GM13976 (cell line): ENCODE results near the gene APOA4.

Experiments used
- DNase-seq: peaks from one replicate; pipeline ENCODE4 v3.0.0; 2012; ENCODE audit warnings: low spot score
- in situ Hi-C: fragments of 300-500 bp; cut with MboI; formaldehyde crosslinking; loops from one replicate; pipeline ENCODE4 v1.12.0; 2022; ENCODE audit warnings: low sequenced_read_pairs, mixed read lengths, inconsistent platforms; ENCODE audit not compliant: unreplicated experiment
- TF ChIP-seq, protein P1 (sequence below): IDR thresholded peaks from 2 replicates; pipeline ENCODE4 v1.5.1; 2012; ENCODE audit warnings: borderline replicate concordance, mild to moderate bottlenecking; ENCODE audit not compliant: insufficient read depth; ENCODE audit errors: extremely low read depth, missing control alignments, control extremely low read depth

The APOA4 gene

DNA sequence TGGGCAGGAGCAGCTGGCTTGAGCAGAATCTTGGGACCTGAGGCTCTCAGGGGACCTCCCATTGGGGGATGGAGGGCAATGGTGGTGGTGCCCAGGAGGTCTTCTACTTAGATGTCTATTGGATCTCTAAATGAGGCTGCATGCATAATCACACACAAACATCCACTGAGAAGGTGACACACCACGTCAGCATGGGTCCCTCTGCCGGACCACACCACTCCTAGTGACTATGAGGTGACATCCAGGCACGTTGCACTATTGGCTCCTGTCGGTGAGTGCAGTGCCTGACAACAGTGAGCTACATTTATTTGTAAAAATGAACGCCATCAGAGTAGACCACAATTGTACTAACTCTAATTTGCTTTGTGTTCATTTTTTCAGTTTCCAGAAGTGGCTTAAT, 2.3 kb upstream of the APOA4 start:
- TF ChIP-seq, protein P1, sequence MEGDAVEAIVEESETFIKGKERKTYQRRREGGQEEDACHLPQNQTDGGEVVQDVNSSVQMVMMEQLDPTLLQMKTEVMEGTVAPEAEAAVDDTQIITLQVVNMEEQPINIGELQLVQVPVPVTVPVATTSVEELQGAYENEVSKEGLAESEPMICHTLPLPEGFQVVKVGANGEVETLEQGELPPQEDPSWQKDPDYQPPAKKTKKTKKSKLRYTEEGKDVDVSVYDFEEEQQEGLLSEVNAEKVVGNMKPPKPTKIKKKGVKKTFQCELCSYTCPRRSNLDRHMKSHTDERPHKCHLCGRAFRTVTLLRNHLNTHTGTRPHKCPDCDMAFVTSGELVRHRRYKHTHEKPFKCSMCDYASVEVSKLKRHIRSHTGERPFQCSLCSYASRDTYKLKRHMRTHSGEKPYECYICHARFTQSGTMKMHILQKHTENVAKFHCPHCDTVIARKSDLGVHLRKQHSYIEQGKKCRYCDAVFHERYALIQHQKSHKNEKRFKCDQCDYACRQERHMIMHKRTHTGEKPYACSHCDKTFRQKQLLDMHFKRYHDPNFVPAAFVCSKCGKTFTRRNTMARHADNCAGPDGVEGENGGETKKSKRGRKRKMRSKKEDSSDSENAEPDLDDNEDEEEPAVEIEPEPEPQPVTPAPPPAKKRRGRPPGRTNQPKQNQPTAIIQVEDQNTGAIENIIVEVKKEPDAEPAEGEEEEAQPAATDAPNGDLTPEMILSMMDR, result no peak
- DNase-seq, result no peak
- in situ Hi-C loops, result no loop called here

DNA sequence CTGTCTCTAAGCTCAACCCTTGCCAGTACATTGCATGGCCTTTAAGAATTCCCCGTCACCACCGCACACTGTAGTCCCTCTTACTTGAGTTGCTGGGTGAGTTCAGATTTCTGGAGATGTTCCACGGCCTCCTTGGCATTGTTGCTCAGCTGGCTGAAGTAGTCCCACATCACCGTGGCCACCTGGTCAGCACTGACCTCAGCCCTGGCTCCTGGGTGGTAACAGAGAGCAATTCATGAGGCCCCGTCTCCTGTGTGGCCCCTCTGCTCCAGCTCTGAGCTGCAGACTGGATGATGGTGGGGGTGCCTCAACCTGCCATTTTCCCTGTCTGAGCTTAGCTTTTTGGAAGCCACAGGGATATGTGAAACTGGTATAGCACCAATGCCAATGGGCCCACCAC, 529 bp downstream of the APOA4 start:
- TF ChIP-seq, protein P1, result no peak
- in situ Hi-C loops, result no loop called here
- DNase-seq, result no peak

DNA sequence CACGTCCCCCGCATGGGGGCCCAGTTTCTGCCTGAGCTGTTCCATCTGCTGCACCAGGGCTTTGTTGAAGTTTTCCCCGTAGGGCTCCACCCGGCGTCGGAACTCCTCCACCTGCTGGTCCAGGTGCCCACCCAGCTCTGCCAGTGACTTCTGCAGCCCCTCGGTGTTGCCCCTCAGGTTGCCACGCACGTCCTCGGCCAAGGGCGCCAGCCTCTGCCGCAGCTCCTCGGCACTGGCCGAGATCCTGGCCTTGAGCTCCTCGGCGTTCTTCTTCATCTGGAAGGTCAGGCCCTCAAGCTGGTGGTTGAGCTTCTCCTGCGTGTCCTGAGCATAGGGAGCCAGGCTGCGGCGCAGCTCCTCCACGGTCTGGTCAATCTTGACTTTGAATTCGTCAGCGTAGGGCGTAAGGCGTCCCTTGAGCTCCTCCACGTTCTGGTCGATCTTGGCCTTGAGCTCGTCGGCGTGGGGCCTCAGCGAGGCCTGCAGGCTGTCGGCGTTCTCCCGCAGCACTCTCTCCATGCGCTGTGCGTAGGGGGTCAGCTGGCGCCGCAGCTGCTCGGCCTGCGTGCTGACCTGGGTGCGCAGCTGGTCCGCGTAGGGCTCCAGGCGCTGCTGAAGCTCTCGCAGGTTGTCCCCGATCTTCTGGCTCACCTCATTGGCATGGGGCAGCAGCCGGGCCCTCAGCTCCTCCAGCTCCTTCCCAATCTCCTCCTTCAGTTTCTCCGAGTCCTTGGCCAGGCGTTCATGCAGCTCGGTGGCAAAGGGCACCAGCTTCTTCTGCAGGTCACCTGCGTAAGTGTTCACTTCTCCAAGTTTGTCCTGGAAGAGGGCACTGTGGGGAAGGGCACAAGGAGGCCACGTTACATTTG, 1.8 kb downstream of the APOA4 start:
- TF ChIP-seq, protein P1, result no peak
- no peak for DNase-seq
- in situ Hi-C loops, result no loop called here

DNA sequence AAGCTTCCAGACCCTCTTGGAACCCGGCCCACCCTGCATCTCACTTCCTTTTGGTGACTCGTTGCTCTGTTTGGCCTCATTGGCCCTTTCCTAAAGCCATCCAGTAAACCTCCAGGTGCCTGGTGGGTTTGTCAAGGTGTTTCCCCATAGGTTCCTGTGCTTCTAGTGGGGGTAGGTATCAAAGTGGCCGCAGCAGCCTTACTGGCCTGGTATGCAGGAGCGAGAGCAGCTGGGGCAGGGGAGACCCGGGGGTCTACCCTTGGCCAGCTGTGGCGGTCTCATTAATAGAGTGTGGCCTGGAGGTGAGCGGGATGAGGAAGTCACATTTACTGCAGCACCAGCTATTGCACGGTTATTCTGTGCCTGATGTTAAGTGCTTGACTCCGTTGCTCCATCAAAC, 4.1 kb downstream of the APOA4 start:
- TF ChIP-seq, protein P1, result no peak
- in situ Hi-C loops, result no loop called here
- DNase-seq, result no peak

DNA sequence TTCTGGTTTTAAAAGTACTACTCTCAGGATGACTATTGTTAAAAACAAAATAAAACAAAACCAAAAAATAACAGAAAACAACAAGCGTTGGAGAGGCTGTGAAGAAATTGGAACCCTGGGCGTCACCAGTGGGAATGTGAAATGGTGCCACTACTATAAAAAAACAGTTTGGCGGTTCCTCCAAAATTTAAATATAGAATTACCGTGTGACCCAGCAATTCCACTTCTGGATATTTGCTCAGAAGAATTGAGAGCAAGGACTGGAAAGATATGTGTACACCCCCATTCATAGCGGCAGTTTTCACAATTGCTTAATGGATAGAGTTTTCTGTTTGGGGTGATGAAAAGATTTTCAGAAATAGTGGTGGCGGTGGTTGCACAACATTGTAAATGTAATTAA, 8.6 kb downstream of the APOA4 start:
- DNase-seq, result no peak
- in situ Hi-C loops, result no loop called here
- TF ChIP-seq, protein P1, result no peak

DNA sequence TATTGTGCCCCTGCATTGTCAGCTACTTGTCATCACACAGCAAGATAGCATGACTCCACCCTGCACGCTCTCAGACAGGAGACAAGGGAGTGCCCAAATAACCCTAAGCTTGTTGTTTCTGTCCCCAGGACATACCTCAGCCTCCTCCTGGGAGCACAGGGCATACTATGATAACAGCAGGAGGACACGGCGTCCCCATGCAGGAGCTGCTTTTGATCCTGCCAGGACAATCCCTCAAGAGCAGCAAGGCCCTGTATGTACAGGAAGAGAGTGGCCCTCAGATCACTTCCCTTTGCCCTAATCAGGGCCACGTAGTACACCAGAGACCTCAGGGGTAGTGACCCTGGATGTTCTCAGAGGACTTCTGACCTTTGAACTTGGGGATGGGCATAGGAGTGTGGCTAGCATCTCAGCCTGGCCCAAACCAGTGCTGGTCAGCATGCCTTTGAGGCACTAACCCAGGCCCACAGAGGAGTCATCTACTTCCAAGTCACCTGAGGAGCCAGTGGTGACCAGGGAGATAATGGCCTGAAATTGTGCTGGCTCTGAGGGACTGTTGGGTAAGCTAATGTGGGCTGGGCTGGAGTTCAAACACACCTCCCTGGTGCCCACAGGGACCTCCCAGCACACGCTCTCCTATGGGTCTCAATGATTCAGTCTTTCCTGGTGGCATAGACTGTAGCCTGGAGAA, 9.2 kb downstream of the APOA4 start:
- TF ChIP-seq, protein P1, result no peak
- no peak for DNase-seq
- in situ Hi-C loops, result no loop called here

DNA sequence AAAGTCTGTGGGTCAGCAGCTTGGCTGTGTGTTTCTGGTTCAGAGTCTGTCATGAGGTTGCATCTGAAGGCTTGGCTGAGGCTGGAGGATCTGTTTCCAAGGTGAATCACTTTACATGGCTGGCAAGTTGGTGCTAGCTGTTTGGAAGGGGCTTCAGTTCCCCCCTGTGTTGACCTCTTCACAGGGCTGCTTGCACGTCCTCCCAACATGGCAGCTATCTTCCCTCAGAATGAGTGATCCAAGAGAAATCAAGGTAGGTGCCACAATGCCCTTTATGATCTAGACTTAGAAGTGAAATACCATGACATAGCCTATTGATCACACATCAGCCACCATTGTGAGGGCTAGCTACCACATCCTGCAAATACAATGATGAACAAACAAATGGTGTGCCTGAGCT, 9.9 kb downstream of the APOA4 start:
- in situ Hi-C loops, result no loop called here
- TF ChIP-seq, protein P1, result no peak
- DNase-seq, result no peak
